Keratinocyte (primary cell): ENCODE results near the gene APBB1. TPM values are rescaled to one million over a fixed set of nuclear protein-coding genes. Genes with fewer than 3 reads are reported as not detected.
A peak's percentile ranks its signal among the peaks of the same experiment; 100 is the strongest.

Experiments
- DNase-seq: peaks from one replicate; pipeline ENCODE4 v3.0.0-alpha.2; 2011; ENCODE audit warnings: low read depth, missing footprints, low spot score
- FAIRE-seq: peaks from 2 replicates; lab custom pipeline; 2011; peaks lifted over from hg19 to GRCh38; lab: Jason Lieb, UNC
- H2AFZ ChIP-seq: 2 replicates; pipeline ENCODE4 v1.6.0; 2012; ENCODE audit warnings: low read length, control low read depth, inconsistent platforms; ENCODE audit not compliant: control insufficient read depth
- H3K27ac ChIP-seq: 2 replicates; pipeline ENCODE4 v1.5.1; 2011; ENCODE audit warnings: low read length; ENCODE audit not compliant: control insufficient read depth, insufficient read depth
- H3K27me3 ChIP-seq: 3 replicates; pipeline ENCODE4 v1.6.0; 2011; ENCODE audit warnings: low read length; ENCODE audit not compliant: control insufficient read depth, insufficient read depth; ENCODE audit errors: extremely low read depth
- H3K36me3 ChIP-seq, 2 experiments: 2 replicates in 1 of 2; 3 replicates in 1 of 2; pipeline ENCODE4 v1.5.1; 2011; ENCODE audit warnings: low read length in 2 of 2, mild to moderate bottlenecking in 1 of 2; ENCODE audit not compliant: control insufficient read depth in 2 of 2, insufficient read depth in 2 of 2; ENCODE audit errors: extremely low read depth in 1 of 2
- H3K4me1 ChIP-seq: 3 replicates; pipeline ENCODE4 v1.5.1; 2011; ENCODE audit warnings: low read length; ENCODE audit not compliant: control insufficient read depth, insufficient read depth; ENCODE audit errors: extremely low read depth
- H3K4me2 ChIP-seq: 3 replicates; pipeline ENCODE4 v1.6.0; 2011; ENCODE audit warnings: low read depth, low read length; ENCODE audit not compliant: control insufficient read depth, insufficient read depth; ENCODE audit errors: extremely low read depth
- H3K4me3 ChIP-seq, 3 experiments: fragments of 200-600 bp in 1 of 3; sonication (generic) in 1 of 3; 2 replicates in 2 of 3; 3 replicates in 1 of 3; pipeline ENCODE4 v1.5.1; 2011 to 2016; ENCODE audit warnings: low read length in 3 of 3, mild to moderate bottlenecking in 3 of 3, control low read depth in 2 of 3, inconsistent platforms in 1 of 3, low read depth in 1 of 3, mixed read lengths in 1 of 3, mixed run types in 1 of 3, moderate library complexity in 1 of 3; ENCODE audit not compliant: control insufficient read depth in 2 of 3, insufficient read depth in 2 of 3; ENCODE audit errors: extremely low read depth in 1 of 3
- H3K79me2 ChIP-seq: 2 replicates; pipeline ENCODE4 v1.6.0; 2012; ENCODE audit warnings: low read length; ENCODE audit not compliant: control insufficient read depth, insufficient read depth
- H3K9ac ChIP-seq: 3 replicates; pipeline ENCODE4 v1.6.0; 2011; ENCODE audit warnings: low read length; ENCODE audit not compliant: control insufficient read depth, insufficient read depth; ENCODE audit errors: extremely low read depth
- H3K9me1 ChIP-seq: 3 replicates; pipeline ENCODE4 v1.6.0; 2011; ENCODE audit warnings: low read length; ENCODE audit not compliant: control insufficient read depth, insufficient read depth; ENCODE audit errors: extremely low read depth
- H3K9me3 ChIP-seq: 2 replicates; pipeline ENCODE4 v1.5.1; 2012; ENCODE audit warnings: low read depth, low read length; ENCODE audit not compliant: control insufficient read depth
- H4K20me1 ChIP-seq: 3 replicates; pipeline ENCODE4 v1.6.0; 2011; ENCODE audit warnings: low read length; ENCODE audit not compliant: control insufficient read depth, insufficient read depth; ENCODE audit errors: extremely low read depth
- CTCF ChIP-seq, 3 experiments: IDR thresholded peaks in 1 of 3; conservative IDR thresholded peaks in 1 of 3; optimal IDR thresholded peaks in 1 of 3; 2 replicates in 2 of 3; 3 replicates in 1 of 3; pipeline versions ENCODE3 to v1.5.1; 2011; ENCODE audit warnings: low read length in 3 of 3, mild to moderate bottlenecking in 3 of 3, moderate library complexity in 2 of 3, control low read depth in 1 of 3, inconsistent platforms in 1 of 3; ENCODE audit not compliant: insufficient read depth in 2 of 3; ENCODE audit errors: extremely low read depth in 1 of 3
- EZH2 ChIP-seq: IDR thresholded peaks from one replicate; pipeline ENCODE4 v1.6.1; 2012; ENCODE audit warnings: inconsistent platforms, mild to moderate bottlenecking, low read length, moderate library complexity
- dilution Hi-C: fragments of 300-500 bp; cut with MboI; formaldehyde crosslinking; loops from one replicate; pipeline ENCODE4 v1.7.0; 2020; ENCODE audit warnings: low sequenced_read_pairs; ENCODE audit not compliant: extremely low pct_ligation_motif_present
- polyA plus RNA-seq, 5 experiments: library from polyadenylated mRNA; depleted of rRNA in 3 of 5; stranded (reverse) in 3 of 5; stranded (forward) in 1 of 5; unstranded in 1 of 5; fragments of >200 nt; gene quantifications; 1 replicate in 1 of 5; 2 replicates in 3 of 5; 3 replicates in 1 of 5; pipeline versions ENCODE4 v1.2.1 to v1.2.3, GENCODE V29; 2011 to 2012; ENCODE audit warnings: missing spikeins in 2 of 5, low read depth in 1 of 5, low replicate concordance in 1 of 5

Gene APBB1
- polyA plus RNA-seq, 1 donor (not counting 4 experiments of a cell fraction or from before 2014, with no cell fraction given) = 3.7 TPM

- H3K4me3 ChIP-seq = no peak overlapping the region
- H3K4me2 ChIP-seq = no peak overlapping the region
Observed at GRCh38 chr11:6391537-6392134, 27.3 kb downstream of the APBB1 start.

GRCh38 chr11:6390718-6391469 lies 28.0 kb downstream of the APBB1 start:
- FAIRE-seq = no peak

More at GRCh38 chr11:6391537-6392134, 27.3 kb downstream of the APBB1 start:
- peaks cover 13% of the 10 kb centered on the region for H3K4me1 ChIP-seq
- no peaks in the 10 kb centered on the region for H3K27me3 ChIP-seq
- H4K20me1 ChIP-seq = no peaks in the 10 kb centered on the region
- no peaks in the 10 kb centered on the region for H3K9me1 ChIP-seq
- dilution Hi-C loops = no loop called here
- no peaks in the 10 kb centered on the region for H3K9me3 ChIP-seq
- no peak overlapping the region for H3K9ac ChIP-seq
- no peak overlapping the region for H3K27ac ChIP-seq
- TF ChIP-seq EZH2 (no peak), CTCF (optimal IDR thresholded peaks at IDR 0.05 in 1 of 3, IDR thresholded peaks at IDR 0.05 in 1 of 3, conservative IDR thresholded peaks at IDR 0.05 in 1 of 3; ENCODE audit: extremely low read depth in 1 of 3, insufficient read depth in 2 of 3, low read length in 3 of 3) (no peak)
- no peaks in the 10 kb centered on the region for H3K36me3 ChIP-seq
- DNase-seq (no peak), FAIRE-seq (no peak)
- H2AFZ ChIP-seq = no peak overlapping the region
- H3K79me2 ChIP-seq = no peaks in the 10 kb centered on the region

More at GRCh38 chr11:6390718-6391469, 28.0 kb downstream of the APBB1 start:
- TF ChIP-seq EZH2 (no peak), CTCF (optimal IDR thresholded peaks at IDR 0.05 in 1 of 3, IDR thresholded peaks at IDR 0.05 in 1 of 3, conservative IDR thresholded peaks at IDR 0.05 in 1 of 3; ENCODE audit: extremely low read depth in 1 of 3, insufficient read depth in 2 of 3, low read length in 3 of 3) (no peak)
- Histone ChIP-seq H3K4me2 (peak overlapping the region; percentile 80), H3K9ac (peak overlapping the region; percentile 85), H3K4me3 (peak overlapping the region; percentile 60 to 81 (median 68)), H3K36me3 (no peaks in the 10 kb centered on the region), H3K4me1 (peaks cover 13% of the 10 kb centered on the region), H3K27ac (peak overlapping the region; percentile 24), H4K20me1 (no peaks in the 10 kb centered on the region), H3K27me3 (no peaks in the 10 kb centered on the region), H3K9me3 (no peaks in the 10 kb centered on the region), H3K9me1 (no peaks in the 10 kb centered on the region), H2AFZ (peak overlapping the region; percentile 86), H3K79me2 (no peaks in the 10 kb centered on the region)
- no peak for DNase-seq
- dilution Hi-C loops = no loop called here
